GM21381 (cell line): ENCODE data around the gene TJAP1.

Experiments used
- ATAC-seq: cut with Tn5 transposase; IDR thresholded peaks from one replicate; pipeline ENCODE4 v1.9.1; 2021; ENCODE audit warnings: mild to moderate bottlenecking, moderate library complexity; ENCODE audit not compliant: unreplicated experiment

TJAP1 gene

GRCh38 chr6:43477235-43478007, at the start of gene TJAP1:
Gene TJAP1, plus strand, starts transcription at chr6:43477570. Its CDS starts 21,432 bp downstream, at chr6:43499002.
- ATAC-seq, result peak; percentile 93

- peak; percentile 22 for ATAC-seq
Measured at GRCh38 chr6:43428112-43428570, 49.2 kb upstream of the TJAP1 start.

GRCh38 chr6:43428874-43429273, 48.5 kb upstream of the TJAP1 start:
- ATAC-seq, result no peak

- no peak for ATAC-seq
Measured at GRCh38 chr6:43432009-43432945, 45.1 kb upstream of the TJAP1 start.

GRCh38 chr6:43433148-43433547, 44.2 kb upstream of the TJAP1 start:
- no peak for ATAC-seq

GRCh38 chr6:43434001-43434840, 43.1 kb upstream of the TJAP1 start:
- ATAC-seq, result no peak

GRCh38 chr6:43434943-43435342, 42.4 kb upstream of the TJAP1 start:
- ATAC-seq, result no peak

- no peak for ATAC-seq
Measured at GRCh38 chr6:43435682-43436437, 41.5 kb upstream of the TJAP1 start.

GRCh38 chr6:43436577-43437282, 40.6 kb upstream of the TJAP1 start:
- ATAC-seq, result no peak

- no peak for ATAC-seq
Measured at GRCh38 chr6:43437700-43438099, 39.7 kb upstream of the TJAP1 start.

GRCh38 chr6:43442935-43443334, 34.4 kb upstream of the TJAP1 start:
- no peak for ATAC-seq

- no peak for ATAC-seq
Measured at GRCh38 chr6:43444036-43444435, 33.3 kb upstream of the TJAP1 start.

GRCh38 chr6:43444582-43444981, 32.8 kb upstream of the TJAP1 start:
- no peak for ATAC-seq

- no peak for ATAC-seq
Measured at GRCh38 chr6:43445576-43445975, 31.8 kb upstream of the TJAP1 start.

GRCh38 chr6:43447604-43448003, 29.8 kb upstream of the TJAP1 start:
- no peak for ATAC-seq

GRCh38 chr6:43448916-43449315, 28.5 kb upstream of the TJAP1 start:
- no peak for ATAC-seq

GRCh38 chr6:43450699-43451131, 26.7 kb upstream of the TJAP1 start:
- ATAC-seq, result no peak

GRCh38 chr6:43451348-43451747, 26.0 kb upstream of the TJAP1 start:
- no peak for ATAC-seq

- no peak for ATAC-seq
Measured at GRCh38 chr6:43451939-43452338, 25.4 kb upstream of the TJAP1 start.
